NCI-H345 treated with DMSO at 0.1 percent for 48 hours (cell line): ENCODE measurements around the gene CTNNA2.

Experiments
- DNase-seq: peaks from one replicate; lab custom pipeline; 2025; ENCODE audit not compliant: unreplicated experiment; lab: John Stamatoyannopoulos, UW

CTNNA2 gene

DNA sequence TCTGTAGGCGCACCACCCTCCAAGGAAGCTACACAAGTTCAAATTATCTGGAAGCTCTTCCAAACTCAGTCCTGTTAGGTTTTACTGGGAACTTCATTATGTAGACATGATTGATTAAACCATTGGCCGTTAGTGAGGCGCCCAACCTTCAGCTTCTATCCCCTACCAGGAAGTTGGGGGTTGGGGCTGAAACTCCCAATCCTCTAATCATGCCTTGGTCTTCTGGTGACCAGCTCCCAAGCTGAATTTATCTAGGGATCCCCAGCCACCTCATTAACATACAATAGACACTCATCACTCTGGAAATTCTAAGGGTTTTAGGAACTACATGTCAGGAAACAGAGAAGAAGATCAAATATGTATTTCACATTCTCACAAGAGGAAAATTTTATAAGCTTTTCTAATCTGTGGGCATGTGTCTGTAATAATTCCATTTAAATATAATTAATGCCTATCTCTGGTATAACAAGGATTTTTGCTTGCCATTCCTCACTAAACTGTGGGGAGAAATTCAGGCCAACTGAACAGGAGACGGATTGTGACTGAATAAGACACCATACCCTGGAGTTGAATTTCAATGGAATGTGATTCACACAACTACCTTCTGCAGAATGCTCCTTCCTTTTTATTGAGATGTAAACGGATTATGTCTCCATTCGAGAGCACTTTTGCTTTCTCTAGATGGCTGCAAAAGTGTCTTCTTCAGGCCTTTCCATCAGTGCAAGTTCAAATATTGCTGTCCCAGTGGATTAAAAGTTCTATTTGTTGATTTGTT is 463.1 kb downstream of the CTNNA2 start:
- no peak for DNase-seq

DNA sequence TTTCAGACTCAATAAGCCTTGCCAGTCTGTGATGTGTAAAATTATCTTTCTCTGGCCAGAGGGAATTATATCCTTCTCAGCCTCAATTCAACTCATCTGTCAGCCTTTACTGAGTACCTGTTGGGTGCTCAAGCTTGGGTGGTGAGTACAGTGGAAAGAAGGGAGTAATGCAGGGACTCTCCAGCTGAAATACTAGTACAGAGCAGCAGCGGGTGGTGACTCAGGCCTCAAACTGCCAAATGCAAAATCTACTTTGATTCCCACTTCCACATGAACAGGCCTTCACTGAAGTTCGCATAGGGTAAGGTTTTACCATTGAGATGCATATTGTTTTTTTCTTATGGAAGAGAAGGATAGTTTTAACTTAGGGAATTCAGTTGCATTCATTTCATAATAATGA is 464.9 kb downstream of the CTNNA2 start:
- DNase-seq = no peak

DNA sequence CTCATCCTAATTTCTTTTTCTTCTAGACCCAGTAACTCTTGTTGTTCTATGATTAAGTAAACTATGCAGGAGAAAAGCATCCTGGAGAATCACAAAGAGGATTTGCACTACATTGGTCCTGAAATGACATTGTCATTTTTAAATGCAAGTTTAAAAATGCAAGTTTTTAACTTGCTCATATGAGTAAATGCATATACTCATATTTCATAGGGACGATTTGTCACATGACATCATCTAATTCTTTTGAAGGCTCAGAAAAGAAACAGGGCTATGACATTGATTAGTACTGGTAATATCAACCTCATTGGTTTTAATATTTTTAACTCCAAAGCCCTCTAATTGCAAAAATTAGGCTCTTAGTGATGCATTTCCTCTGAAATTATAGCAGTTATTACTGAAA is 467.3 kb downstream of the CTNNA2 start:
- no peak for DNase-seq

DNA sequence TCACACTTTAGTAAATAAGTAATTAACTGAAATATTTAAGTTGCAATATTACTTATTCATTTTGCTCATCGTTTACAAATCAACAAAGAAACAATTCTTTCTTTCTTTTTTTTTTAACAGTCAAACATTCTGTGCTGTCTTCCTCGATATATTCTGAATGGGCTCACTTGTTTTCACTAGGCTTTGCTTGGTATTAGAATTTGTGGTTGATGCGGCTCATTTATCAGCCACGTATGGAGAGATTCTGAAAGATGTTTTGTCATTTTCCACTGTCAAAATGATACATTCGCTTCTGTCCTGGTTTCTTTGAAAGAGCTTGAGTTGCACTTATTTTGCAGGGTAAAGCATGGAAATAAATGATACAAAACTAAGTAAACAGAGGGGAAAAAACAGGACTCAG is 468.0 kb downstream of the CTNNA2 start:
- no peak for DNase-seq

DNA sequence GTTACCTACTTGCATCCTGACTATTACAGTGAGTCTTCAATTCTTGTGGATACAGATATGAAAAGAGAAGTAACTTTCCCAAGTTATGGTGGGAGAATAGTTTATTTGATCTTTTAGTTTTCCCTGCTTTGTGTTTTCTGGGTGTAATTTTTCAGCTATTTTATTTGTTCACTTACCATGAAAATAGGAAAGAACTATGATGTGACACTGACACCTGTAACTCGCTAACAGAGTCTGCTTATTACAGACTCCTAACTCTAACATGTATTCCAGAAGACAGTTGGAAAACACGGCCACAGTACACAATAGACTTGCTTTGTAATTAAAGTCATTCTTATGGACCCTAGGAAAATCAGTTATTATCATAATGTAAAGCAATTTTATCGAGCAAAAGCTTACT is 468.5 kb downstream of the CTNNA2 start:
- DNase-seq = no peak

DNA sequence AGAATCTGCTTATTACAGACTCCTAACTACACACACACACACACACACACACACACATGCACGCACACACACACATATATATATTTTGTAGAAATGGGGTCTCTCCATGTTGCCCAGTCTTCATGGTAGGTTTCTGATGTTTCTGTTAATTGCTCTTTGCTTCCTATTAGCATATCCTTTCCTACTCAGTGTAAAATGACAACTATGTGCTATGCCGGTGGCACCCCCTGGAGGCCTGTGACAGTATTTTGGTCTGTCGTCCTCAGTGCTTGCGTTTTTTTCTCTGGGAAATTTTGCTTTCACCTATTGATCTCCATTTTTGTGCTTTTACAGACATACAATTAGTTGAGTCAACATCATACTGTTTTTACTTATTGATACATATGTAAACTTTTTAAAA is 469.6 kb downstream of the CTNNA2 start:
- DNase-seq = no peak

DNA sequence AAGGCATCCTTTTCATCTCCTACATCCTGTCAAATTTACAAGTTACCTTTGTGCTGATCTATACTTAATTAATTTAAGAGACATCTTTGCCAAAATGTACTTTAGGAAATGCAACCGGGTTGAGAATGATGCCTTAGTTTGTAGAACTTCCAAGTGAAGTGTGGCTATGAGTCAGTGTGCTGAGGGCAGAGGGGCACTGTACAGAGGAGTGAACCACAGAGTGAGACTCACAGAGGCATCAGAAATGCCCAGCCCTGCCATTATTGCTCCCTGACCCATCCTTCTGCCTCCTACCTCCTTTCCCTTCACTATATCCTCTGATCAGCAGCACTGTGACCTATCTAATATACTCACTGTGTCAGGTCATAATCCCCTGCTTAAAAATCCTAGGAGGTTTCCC is 471.6 kb downstream of the CTNNA2 start:
- DNase-seq = no peak

DNA sequence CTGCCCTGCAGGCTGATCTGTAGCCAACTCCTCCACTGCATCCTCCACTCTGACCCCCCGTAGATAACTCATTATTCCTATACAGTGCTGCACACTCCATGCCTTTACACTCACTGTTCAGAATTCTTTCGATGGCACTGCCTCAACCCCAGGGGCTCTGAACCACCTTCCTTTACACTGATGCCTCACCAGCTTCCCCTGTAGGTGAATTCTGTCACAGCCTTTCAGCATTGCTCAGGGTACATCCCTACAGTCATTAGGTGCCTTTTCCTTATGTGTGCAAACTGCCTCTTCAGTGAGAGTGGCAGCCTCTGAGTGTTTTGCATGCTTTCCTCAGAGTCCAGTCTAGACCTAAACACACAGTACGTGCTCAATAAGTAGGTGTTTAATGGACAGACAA is 472.3 kb downstream of the CTNNA2 start:
- no peak for DNase-seq

DNA sequence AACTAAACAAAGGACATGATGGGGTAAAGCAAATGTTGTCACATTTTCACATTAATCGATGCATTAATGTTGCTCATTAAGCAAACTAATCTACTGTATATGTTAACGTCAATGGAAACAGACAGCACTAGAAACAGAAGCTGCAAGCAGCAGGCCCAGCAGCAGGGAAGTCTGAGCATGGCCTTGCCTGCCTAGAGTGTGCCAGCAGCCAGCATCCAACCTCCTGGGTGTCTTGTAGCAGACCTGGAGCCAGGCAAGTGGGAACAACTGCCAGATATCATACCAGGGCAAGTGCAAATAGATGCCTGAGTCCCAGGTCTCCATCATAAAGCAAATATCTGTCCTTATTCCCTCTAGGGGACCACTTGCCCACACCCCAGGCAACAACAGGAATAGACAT is 472.7 kb downstream of the CTNNA2 start:
- DNase-seq = no peak

DNA sequence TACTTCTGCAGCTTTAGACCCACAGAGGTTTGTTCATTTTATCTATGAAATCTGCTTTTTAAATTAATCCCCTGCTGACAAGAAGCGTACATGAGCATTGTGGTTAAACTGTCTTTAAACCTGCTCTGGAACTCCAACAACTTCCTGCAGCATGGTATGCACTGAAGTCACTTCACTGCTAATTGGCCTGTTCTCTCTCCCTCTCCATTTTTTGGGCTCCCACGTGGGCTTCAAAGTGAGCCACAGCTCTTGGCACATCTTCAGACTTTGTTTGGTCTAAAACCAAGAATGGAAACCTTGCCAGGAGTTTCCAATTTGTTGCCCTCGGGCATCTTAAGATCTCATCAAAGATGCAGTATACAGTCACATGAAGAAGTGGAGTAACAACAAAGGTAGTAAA is 480.3 kb downstream of the CTNNA2 start:
- DNase-seq = no peak

DNA sequence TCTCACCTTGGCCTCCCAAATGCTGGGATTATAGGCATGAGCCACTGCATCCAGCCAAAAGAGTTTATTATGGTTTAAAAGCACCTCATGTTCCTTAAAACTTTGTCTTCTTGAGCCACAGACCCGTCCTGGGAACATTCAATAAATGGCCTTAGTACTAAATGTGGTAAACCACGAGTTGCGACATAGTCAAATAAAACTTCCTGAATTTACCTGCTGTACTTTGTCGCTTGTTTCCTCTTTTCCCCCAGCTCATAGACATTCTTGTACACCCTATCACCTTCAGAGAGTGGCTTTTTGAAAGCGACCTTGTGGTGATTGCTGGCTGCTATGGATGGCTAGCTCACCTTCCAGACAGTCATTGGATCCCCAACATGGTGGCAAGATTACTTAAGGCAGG is 481.3 kb downstream of the CTNNA2 start:
- DNase-seq = no peak

DNA sequence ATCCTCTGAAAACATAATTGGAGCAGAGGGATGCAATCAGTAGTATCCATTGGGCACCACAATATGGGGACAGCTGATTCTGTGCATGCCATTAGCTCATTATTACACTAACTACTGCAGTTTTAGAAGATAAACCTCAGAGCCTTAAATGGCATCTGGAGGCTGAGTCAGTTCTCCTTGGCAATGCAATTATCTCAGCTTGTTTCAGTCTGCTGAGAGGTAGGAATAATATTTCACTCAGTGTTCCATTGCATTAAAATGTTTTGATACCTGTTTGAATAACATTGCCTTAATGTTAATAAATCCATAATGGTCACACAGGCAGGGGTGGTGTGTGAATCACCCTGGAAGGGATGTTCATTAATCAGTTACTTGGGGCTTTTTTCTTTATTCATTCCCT is 482.1 kb downstream of the CTNNA2 start:
- no peak for DNase-seq

DNA sequence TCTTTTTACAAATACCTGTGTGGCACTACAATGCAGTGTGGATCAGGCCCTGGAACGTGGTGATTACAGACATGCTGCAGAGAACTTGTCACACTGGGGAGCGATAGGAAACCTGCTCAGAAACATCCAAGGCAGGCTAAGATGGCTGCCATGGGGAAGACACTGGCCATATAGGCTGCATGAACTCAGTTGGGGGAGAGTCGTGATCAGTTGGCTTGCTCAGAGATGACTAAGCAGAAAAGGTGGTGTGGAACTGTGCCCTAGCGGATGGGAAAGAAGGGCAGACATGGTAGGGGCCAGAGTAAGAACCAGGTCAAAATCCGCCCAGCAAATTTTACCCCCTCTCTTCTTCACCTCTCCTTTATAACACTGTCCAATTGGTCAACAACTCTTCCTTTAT is 483.9 kb downstream of the CTNNA2 start:
- no peak for DNase-seq

DNA sequence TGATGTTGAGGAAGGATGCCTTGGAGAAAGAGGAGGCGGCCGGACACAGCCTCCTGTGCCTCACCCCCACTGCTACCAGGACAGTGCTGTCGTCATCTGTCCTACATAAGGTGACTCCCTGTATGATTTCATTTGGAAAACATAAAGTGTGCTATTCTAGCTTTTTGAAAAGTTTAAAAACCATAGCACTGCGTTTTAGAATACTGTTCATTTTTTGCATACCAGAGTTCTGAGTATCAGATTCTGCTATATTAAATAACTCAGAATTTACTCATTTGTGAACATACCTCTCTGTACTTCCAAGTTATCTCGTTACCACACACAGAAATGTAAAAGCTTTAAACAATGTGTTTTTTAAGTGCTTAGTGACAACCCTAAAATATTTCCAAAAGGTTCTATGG is 488.9 kb downstream of the CTNNA2 start:
- no peak for DNase-seq

DNA sequence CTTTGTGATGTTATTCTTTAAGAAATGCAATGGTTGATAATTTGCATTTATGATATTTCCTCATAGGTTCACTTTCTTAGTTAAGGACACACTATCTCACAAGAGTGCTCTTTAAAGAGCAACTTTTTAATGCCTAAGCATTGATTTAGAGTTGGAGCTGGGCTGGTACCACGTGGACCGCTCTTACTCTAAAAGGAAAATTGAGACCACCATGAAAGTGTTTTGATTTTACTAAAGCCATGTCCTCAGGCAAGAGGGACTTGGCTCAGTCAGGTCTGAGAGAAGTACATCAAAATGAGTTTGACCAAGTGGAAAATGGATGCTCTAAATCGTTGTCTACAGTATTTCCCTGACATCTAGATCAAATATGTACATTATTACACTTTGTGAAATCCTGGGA is 489.3 kb downstream of the CTNNA2 start:
- DNase-seq = no peak

DNA sequence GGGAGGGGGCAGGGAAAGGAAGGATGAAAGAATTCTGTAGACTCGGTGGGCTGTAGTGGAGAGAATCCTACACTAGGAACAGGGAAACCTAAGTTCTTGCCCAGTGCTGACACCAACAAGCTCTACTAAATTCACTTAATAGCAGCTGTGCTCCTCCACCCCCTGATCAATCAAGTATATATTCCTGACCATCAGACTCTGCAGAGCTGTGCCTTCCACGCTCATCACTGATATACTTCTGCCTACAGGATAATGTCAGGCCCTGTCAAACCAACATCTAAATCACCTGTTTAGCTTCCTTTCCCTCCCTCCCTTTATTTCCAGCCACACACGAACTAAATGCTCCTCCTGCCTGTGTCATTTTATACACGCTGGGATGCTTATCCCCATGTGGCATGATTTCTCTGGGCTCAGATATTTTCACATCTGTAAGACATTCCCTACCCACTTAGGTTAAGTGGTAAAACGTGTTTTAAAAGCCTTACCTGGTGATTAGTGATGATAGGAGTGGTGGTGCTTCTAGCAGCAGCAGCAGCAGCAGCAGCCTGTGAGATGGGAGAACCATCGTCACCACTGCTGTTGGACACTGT is 489.8 kb downstream of the CTNNA2 start:
- DNase-seq = no peak

DNA sequence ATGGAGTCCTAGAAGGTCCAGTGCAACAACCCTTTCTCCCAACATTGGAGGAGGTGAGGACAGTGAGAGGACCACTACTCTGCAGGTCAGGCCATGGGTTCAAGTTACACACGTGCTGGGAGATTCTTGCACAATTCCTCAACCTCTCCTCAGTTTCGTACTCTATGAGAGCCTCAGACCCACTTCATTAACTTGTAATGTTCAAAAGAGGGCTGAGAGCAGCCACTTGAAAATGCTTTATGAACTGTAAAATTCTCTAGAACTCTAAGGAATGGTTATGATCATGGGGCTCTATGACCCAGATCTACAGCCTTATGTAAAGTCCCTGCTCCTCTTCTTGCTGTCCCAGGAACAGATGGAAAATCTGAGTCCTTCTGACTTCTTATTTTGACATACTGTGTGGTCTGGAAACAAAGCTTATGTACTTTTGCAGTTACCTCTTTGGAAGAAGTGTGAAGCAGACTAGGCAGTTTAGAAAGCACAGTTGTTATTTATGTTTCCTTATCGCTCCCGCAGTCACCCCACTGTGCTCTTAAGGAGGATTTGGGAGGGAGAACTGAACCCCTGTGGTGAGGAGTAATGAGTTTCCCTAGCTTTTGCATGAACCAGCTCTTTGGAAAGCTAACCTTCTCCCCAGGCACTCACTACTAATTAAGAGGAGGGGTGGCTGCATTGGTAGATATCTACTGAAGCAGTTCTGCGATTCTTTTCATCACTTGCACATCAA is 495.1 kb downstream of the CTNNA2 start:
- no peak for DNase-seq

DNA sequence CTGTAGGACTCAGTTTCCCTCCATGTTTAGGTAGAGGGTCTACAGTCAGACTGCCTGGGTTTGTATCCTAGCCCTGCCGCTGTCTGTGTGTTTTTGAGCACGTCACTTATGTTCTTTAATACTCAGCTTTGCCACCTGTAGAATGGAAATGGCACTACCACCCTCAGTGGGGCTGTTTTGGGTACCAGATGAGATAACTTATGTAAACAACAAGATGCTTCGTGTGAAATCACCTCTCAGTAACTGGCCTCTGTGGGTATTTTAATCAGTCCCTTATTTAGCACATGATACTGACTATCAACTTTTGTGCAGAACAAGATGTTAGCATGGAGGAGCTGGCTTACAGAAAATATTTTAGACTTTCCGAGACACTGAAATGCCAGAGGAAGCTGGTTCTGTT is 495.7 kb downstream of the CTNNA2 start:
- no peak for DNase-seq

DNA sequence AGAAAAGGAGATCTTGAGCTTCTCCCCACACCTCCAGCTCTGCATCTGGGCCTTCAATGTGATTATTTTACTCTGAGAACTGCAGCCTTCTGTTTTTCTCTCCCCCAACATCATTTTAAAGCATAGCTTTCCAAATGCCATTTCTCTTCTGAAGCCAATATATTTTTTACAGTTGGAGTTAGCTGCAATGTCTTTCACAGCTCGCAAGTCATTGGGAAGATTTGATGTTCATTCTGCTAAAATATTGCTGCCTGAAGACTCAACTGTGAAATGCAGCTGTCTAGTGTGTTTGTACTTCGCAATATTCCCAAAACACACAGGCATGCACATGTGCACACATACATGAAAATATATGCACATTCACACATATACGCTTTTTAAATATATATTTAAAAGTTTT is 496.4 kb downstream of the CTNNA2 start:
- DNase-seq = no peak

DNA sequence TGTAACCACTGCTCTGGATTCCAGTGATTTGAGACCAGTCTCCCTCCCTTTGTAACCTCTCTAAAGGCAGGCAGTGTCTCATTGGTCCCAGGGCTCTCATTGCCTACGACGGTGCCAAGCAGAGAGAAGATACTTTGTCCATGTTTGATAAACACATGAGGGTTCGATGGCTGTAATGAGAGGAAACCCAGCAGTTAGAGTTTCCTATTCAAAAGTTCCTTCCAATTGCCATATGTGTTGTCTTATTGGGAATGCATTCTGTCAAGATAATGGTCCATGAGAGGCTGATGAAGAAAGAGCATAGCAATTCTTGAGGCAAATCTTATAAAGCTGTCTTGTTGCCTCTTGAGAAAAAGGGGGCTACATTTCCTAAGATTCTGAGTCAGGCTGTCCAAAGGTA is 499.2 kb downstream of the CTNNA2 start:
- no peak for DNase-seq

DNA sequence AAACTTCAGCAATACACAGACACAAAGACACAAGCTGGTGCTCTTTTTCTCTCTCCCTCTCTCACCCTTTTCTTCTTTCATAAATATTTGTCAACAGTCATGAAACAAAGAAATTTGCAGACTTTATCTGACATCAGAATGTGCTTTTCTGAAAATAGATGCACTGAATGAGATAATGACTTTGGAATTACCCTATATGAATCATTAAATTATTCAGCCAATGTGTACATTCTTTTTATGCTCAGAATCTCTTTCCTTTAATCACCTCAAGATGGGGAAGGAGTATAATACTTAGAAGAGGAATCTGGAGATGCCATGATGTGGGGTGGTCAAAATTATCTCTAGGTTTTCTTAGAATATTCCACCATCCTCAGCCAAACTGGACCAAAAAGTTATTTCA is 501.8 kb downstream of the CTNNA2 start:
- no peak for DNase-seq

DNA sequence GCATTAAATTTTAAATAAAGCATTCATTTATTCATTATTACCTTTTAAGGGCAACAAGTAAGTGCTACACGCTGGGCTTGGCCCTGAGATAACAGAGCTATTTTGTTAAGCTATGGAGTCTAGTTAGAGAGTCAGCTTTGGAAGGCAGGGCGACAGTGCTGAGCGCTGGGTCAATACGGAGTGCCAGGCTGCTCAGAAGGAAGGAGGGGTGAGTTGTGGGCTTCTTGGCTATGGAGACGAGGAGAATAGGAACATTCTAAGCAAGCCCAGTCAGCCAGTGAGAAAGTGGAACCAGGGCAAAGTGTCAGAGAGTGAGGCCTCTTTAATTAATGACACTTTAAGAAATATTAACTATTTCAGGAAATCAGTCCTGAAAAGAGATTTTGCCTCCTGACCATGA is 503.3 kb downstream of the CTNNA2 start:
- DNase-seq = no peak
